Placental epithelial cell (primary cell): ENCODE results near the gene TM4SF4. TPM values are rescaled to one million over a fixed set of nuclear protein-coding genes. Genes with fewer than 3 reads are reported as not detected.

Source experiments
- small RNA-seq: library from RNA; depleted of rRNA; stranded (forward); fragments of <200 nt; gene quantifications from one replicate; pipeline ENCODE3, GENCODE V24; 2012
- total RNA-seq: library from RNA; depleted of rRNA; stranded (reverse); fragments of >200 nt; gene quantifications from 2 replicates; pipeline ENCODE4 v1.2.3, GENCODE V29; 2012

TM4SF4 gene, protein sequence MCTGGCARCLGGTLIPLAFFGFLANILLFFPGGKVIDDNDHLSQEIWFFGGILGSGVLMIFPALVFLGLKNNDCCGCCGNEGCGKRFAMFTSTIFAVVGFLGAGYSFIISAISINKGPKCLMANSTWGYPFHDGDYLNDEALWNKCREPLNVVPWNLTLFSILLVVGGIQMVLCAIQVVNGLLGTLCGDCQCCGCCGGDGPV
- not detected in 2 replicates for total RNA-seq

DNA sequence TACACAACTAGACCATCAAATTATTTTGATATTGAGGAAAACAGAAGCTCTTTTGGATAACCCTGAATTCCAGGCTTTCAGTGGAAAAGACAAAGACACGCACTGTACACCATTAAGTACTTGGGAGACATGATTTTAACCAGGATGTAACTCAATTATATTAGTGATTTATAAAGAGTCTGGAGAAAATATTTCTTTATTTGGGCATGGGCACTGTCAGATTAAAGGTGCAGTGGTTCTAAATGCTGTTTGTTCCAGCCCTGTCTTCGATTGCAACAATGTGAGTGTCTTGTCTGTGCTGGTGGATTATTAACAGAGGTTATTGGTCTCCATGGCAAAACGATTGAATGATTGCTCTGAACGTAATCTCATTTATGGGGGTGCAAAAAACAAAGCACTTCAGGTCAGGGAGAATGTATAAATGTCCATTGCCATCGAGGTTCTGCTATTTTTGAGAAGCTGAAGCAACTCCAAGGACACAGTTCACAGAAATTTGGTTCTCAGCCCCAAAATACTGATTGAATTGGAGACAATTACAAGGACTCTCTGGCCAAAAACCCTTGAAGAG is at the start of gene TM4SF4:
TSS of gene TM4SF4 (plus strand) at position 448 of the 568 bp plus-strand sequence. CDS start 181 bp downstream, outside the sequence.

Small RNA genes within 50 kb of the gene (small RNA-seq; reads per million reads assigned to genes)
- gene AC108751.2 (not detected), gene RNU6-1098P (not detected)

Other genes starting within 250 kb of the TM4SF4 start
- not detected in 2 replicates for gene TM4SF18, start 141.1 kb upstream of the TM4SF4 start, total RNA-seq
- 1.2 and 1.8 TPM in 2 replicates for gene TM4SF1, start 97.0 kb upstream of the TM4SF4 start, total RNA-seq
- gene WWTR1, start 183.3 kb downstream of the TM4SF4 start, total RNA-seq = 68.7 and 72.3 TPM in 2 replicates